OCI-LY3 (cell line): ENCODE measurements around the gene POLR3GL.

Experiments
- H2AFZ ChIP-seq: fragments of 200-600, 300-600 bp; shearing (Covaris generic); 2 replicates; pipeline ENCODE4 v1.6.0; 2014; ENCODE audit warnings: antibody characterized with exemption, low read depth, low read length
- H3K27ac ChIP-seq: fragments of 200-600, 300-600 bp; sonication (generic); 2 replicates; pipeline ENCODE4 v1.5.1; 2014; ENCODE audit warnings: mild to moderate bottlenecking, low read length, moderate library complexity, mixed read lengths
- H3K27me3 ChIP-seq: fragments of 200-600, 300-600 bp; sonication (generic); 2 replicates; pipeline ENCODE4 v1.6.1; 2014; ENCODE audit warnings: low read depth, low read length, mixed read lengths
- H3K36me3 ChIP-seq: fragments of 200-600, 300-600 bp; sonication (generic); replicated peaks from 2 replicates; pipeline ENCODE3; 2014; ENCODE audit warnings: low read depth, low read length, mixed read lengths
- H3K4me1 ChIP-seq: fragments of 300-600, 200-600 bp; sonication (generic); 2 replicates; pipeline ENCODE4 v1.6.1; 2014; ENCODE audit warnings: low read length, mixed read lengths
- H3K4me2 ChIP-seq: fragments of 200-600, 300-600 bp; sonication (generic); 2 replicates; pipeline ENCODE4 v1.6.1; 2014; ENCODE audit warnings: low read length, mixed read lengths
- H3K4me3 ChIP-seq: fragments of 300-600, 200-600 bp; sonication (generic); 2 replicates; pipeline ENCODE4 v1.5.1; 2014; ENCODE audit warnings: antibody characterized with exemption, mild to moderate bottlenecking, low read length, moderate library complexity
- H3K79me2 ChIP-seq: fragments of 300-600, 200-600 bp; shearing (Covaris generic); 2 replicates; pipeline ENCODE4 v1.6.1; 2014; ENCODE audit warnings: mild to moderate bottlenecking, low read length, mixed read lengths
- H3K9ac ChIP-seq: fragments of 300-600, 200-600 bp; shearing (Covaris generic); 2 replicates; pipeline ENCODE4 v1.6.0; 2014; ENCODE audit warnings: mild to moderate bottlenecking, low read length, moderate library complexity
- H3K9me3 ChIP-seq: fragments of 200-600, 300-600 bp; shearing (Covaris generic); 2 replicates; pipeline ENCODE4 v1.6.1; 2014; ENCODE audit warnings: low read length, mixed read lengths; ENCODE audit not compliant: insufficient read depth
- H4K20me1 ChIP-seq: fragments of 200-600, 300-600 bp; sonication (generic); 2 replicates; pipeline ENCODE4 v1.6.1; 2016; ENCODE audit warnings: low read length, mixed read lengths; ENCODE audit not compliant: insufficient read depth
- CTCF ChIP-seq: fragments of 200-600, 300-600 bp; sonication (generic); IDR thresholded peaks from 2 replicates; pipeline ENCODE4 v1.5.1; 2014; ENCODE audit warnings: antibody characterized with exemption, low read length, low read depth
- EZH2phosphoT487 ChIP-seq: fragments of 200-600 bp; shearing (Covaris generic); IDR thresholded peaks from 2 replicates; pipeline ENCODE4 v1.6.1; 2018; ENCODE audit warnings: antibody characterized with exemption, mixed run types, low read depth

The POLR3GL gene

GRCh38 chr1:145964328-145965118 is at the start of gene POLR3GL, which contains the start of gene ANKRD34A:
POLR3GL (plus strand) TSS chr1:145964690; CDS start chr1:145974866, 10,176 bp downstream.
ANKRD34A (minus strand) TSS chr1:145964575; CDS start chr1:145961759, 2,816 bp downstream.
- Histone ChIP-seq H3K4me3 (peak within 1 kb of the TSS; percentile 81), H3K4me1 (peaks cover 28% of the 10 kb centered on the region), H2AFZ (peak within 1 kb of the TSS; percentile 96), H3K9me3 (peaks cover 6% of the 10 kb centered on the region; the same call in 1 of the 2 replicates), H3K27me3 (peaks cover 14% of the 10 kb centered on the region), H3K9ac (peak within 1 kb of the TSS; percentile 73), H3K36me3 (peaks cover 7% of the 10 kb centered on the region), H3K27ac (peak within 1 kb of the TSS; percentile 20), H3K79me2 (no peaks in the 10 kb centered on the region), H4K20me1 (no peaks in the 10 kb centered on the region), H3K4me2 (peak within 1 kb of the TSS; percentile 98)
- TF ChIP-seq CTCF = no peak
- TF ChIP-seq EZH2phosphoT487 = no peak

GRCh38 chr1:145916745-145917144 is 47.7 kb upstream of the POLR3GL start:
- Histone ChIP-seq H3K4me2 (no peak overlapping the region), H3K36me3 (peaks cover 40% of the 10 kb centered on the region), H3K4me3 (no peak overlapping the region), H4K20me1 (no peaks in the 10 kb centered on the region), H3K4me1 (peaks cover 32% of the 10 kb centered on the region), H2AFZ (no peak overlapping the region), H3K79me2 (peaks cover 10% of the 10 kb centered on the region), H3K27me3 (no peaks in the 10 kb centered on the region), H3K27ac (no peak overlapping the region), H3K9ac (no peak overlapping the region), H3K9me3 (no peaks in the 10 kb centered on the region)
- no peak for TF ChIP-seq CTCF

- peaks cover 26% of the 10 kb centered on the region for H3K4me1 ChIP-seq
- no peaks in the 10 kb centered on the region for H3K27me3 ChIP-seq
- no peaks in the 10 kb centered on the region for H4K20me1 ChIP-seq
- H3K4me2 ChIP-seq = peak overlapping the region; percentile 94
- peak overlapping the region; percentile 92 for H3K4me3 ChIP-seq
- TF ChIP-seq CTCF (no peak), EZH2phosphoT487 (no peak)
- H3K9ac ChIP-seq = peak overlapping the region; percentile 79
- H3K79me2 ChIP-seq = peaks cover 10% of the 10 kb centered on the region
- 0 out of 2 replicates have a peak overlapping the region, but pooled peaks have one; percentile 81 for H3K27ac ChIP-seq
- peaks cover 35% of the 10 kb centered on the region for H3K36me3 ChIP-seq
- no peaks in the 10 kb centered on the region for H3K9me3 ChIP-seq
- H2AFZ ChIP-seq = no peak overlapping the region
These were observed 46.9 kb upstream of the POLR3GL start for GRCh38 chr1:145917595-145917994.

GRCh38 chr1:145918144-145918991 is 46.1 kb upstream of the POLR3GL start, which contains the start of gene PEX11B:
PEX11B (minus strand) TSS chr1:145918717; CDS start chr1:145918688, 29 bp downstream.
- H3K27ac ChIP-seq = peak within 1 kb of the TSS; percentile 81
- TF ChIP-seq EZH2phosphoT487 = no peak
- no peak for TF ChIP-seq CTCF
- H3K9ac ChIP-seq = peak within 1 kb of the TSS; percentile 79
- peak within 1 kb of the TSS; percentile 92 for H3K4me3 ChIP-seq
- peaks cover 39% of the 10 kb centered on the region for H3K36me3 ChIP-seq
- peaks cover 19% of the 10 kb centered on the region for H3K4me1 ChIP-seq
- peak within 1 kb of the TSS; percentile 97 for H2AFZ ChIP-seq
- H3K9me3 ChIP-seq = no peaks in the 10 kb centered on the region
- H3K27me3 ChIP-seq = no peaks in the 10 kb centered on the region
- H4K20me1 ChIP-seq = no peaks in the 10 kb centered on the region
- peaks cover 10% of the 10 kb centered on the region for H3K79me2 ChIP-seq
- peak within 1 kb of the TSS; percentile 94 for H3K4me2 ChIP-seq
